Kidney (tissue), 14 donors: ENCODE measurements around the gene MRTFA. TPM values are rescaled to one million over a fixed set of nuclear protein-coding genes. Genes with fewer than 3 reads are reported as not detected.
"Not testable (repeated sequence)": the region's sequence is repeated elsewhere in the genome, so short reads cannot be mapped to it uniquely, and the experiment has no call there.

Source experiments
- DNase-seq, 5 donors: peaks; one replicate each; pipeline ENCODE4 v3.0.0-alpha.2; 2013 to 2020
- FAIRE-seq: peaks from 2 replicates; lab custom pipeline; 2012; peaks lifted over from hg19 to GRCh38; lab: Jason Lieb, UNC
- H3K27ac ChIP-seq, 2 donors: one replicate each; pipeline ENCODE4 v1.7.0; 2013; ENCODE audit warnings: low read depth in 2 of 2, low read length in 2 of 2, inconsistent platforms in 1 of 2
- H3K27me3 ChIP-seq: one replicate; pipeline ENCODE4 v1.7.1; 2013; ENCODE audit warnings: low read length, inconsistent platforms; ENCODE audit not compliant: control insufficient read depth, insufficient read depth
- H3K36me3 ChIP-seq, 3 donors: one replicate each; pipeline versions ENCODE4 v1.7.0 to v1.7.1; 2013; ENCODE audit warnings: low read length in 3 of 3, control low read depth in 1 of 3, inconsistent platforms in 1 of 3; ENCODE audit not compliant: insufficient read depth in 3 of 3, control insufficient read depth in 2 of 3
- H3K4me1 ChIP-seq, 3 donors: one replicate each; pipeline versions ENCODE4 v1.7.0 to v1.7.1; 2013; ENCODE audit warnings: low read length in 3 of 3, inconsistent platforms in 1 of 3, low read depth in 1 of 3; ENCODE audit not compliant: control insufficient read depth in 2 of 3, insufficient read depth in 2 of 3
- H3K4me3 ChIP-seq, 3 donors: one replicate each; pipeline versions ENCODE4 v1.7.0 to v1.8.1; 2013; ENCODE audit warnings: low read length in 3 of 3, control low read depth in 1 of 3, inconsistent platforms in 1 of 3
- H3K9ac ChIP-seq, 3 donors: one replicate each; pipeline versions ENCODE4 v1.7.0 to v1.7.1; 2013; ENCODE audit warnings: low read length in 3 of 3, control low read depth in 1 of 3, inconsistent platforms in 1 of 3
- H3K9me3 ChIP-seq, 3 donors: one replicate each; pipeline versions ENCODE4 v1.7.0 to v1.7.1; 2013; ENCODE audit warnings: low read length in 3 of 3, control low read depth in 1 of 3, inconsistent platforms in 1 of 3; ENCODE audit not compliant: control insufficient read depth in 2 of 3, insufficient read depth in 1 of 3
- intact Hi-C: fragments of 100-400 bp; cut with DNase I; formaldehyde crosslinking; loops from one replicate; pipeline ENCODE4 v1.11.1; 2022
- polyA plus RNA-seq: library from polyadenylated mRNA; stranded (reverse); fragments of 350-450 nt; fragmentation: Illumina TruSeq; extraction: RNeasy Lipid Tissue Mini Kit (QIAGEN cat#74804); gene quantifications from one replicate; pipeline ENCODE4 v1.2.3, GENCODE V29; 2014; ENCODE audit warnings: low read depth, low replicate concordance; ENCODE audit not compliant: insufficient read depth
- total RNA-seq: library from RNA; stranded (reverse); fragmentation: NEBNext Ultra II Directional; extraction: Animal tissue kit (Norgen Biotek cat#: 25700); gene quantifications from one replicate; pipeline ENCODE4 v1.2.1, GENCODE V29; 2021
- TF ChIP-seq, protein P1 (sequence below): IDR thresholded peaks from 3 replicates; pipeline ENCODE4 v1.5.1; 2012; ENCODE audit warnings: mild to moderate bottlenecking, moderate library complexity, borderline replicate concordance; ENCODE audit not compliant: insufficient read depth; ENCODE audit errors: extremely low read depth
- donor health status: control.
- donor health status: control.
- donor health status: control.
- donor health status: control.
- donor health status: control.
- donor health status: DM: yes; HTN: yes; CAD: no.
- donor health status: Normal renal cell carcinoma (clear cell type).

Gene MRTFA
- total and polyA plus RNA-seq, 2 donors from 2014 or later: 12.5 to 59.9 TPM

DNA sequence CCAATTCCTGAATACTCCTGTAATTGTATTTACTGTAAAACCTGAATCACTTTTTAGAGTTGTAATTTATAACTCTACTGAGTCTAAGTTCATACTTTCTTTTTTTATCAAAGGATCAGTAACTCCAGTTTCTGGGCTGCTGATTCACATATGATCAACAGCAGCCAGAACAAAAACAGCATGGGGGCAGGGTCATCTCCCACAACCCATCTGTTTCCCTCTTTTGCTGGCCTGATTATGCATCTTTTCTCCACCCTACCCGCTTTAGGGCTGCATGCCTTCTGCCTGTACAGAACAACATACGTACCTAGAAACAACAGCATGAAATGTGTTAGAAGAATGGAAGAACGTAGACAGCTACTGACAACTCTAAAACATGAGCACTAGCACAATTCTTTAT lies 76.0 kb downstream of the MRTFA start:
- Histone ChIP-seq H3K9me3 (no peaks in the 10 kb centered on the region), H3K27ac (no peak overlapping the region), H3K27me3 (no peaks in the 10 kb centered on the region), H3K4me3 (no peak overlapping the region), H3K36me3 (no peaks in the 10 kb centered on the region), H3K9ac (no peak overlapping the region), H3K4me1 (no peaks in the 10 kb centered on the region)
- FAIRE-seq (no peak), DNase-seq (peak in 1 of 5 donors; percentile 19)
- intact Hi-C loops: no loop called here
- TF ChIP-seq, protein P1, sequence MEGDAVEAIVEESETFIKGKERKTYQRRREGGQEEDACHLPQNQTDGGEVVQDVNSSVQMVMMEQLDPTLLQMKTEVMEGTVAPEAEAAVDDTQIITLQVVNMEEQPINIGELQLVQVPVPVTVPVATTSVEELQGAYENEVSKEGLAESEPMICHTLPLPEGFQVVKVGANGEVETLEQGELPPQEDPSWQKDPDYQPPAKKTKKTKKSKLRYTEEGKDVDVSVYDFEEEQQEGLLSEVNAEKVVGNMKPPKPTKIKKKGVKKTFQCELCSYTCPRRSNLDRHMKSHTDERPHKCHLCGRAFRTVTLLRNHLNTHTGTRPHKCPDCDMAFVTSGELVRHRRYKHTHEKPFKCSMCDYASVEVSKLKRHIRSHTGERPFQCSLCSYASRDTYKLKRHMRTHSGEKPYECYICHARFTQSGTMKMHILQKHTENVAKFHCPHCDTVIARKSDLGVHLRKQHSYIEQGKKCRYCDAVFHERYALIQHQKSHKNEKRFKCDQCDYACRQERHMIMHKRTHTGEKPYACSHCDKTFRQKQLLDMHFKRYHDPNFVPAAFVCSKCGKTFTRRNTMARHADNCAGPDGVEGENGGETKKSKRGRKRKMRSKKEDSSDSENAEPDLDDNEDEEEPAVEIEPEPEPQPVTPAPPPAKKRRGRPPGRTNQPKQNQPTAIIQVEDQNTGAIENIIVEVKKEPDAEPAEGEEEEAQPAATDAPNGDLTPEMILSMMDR: no peak

DNA sequence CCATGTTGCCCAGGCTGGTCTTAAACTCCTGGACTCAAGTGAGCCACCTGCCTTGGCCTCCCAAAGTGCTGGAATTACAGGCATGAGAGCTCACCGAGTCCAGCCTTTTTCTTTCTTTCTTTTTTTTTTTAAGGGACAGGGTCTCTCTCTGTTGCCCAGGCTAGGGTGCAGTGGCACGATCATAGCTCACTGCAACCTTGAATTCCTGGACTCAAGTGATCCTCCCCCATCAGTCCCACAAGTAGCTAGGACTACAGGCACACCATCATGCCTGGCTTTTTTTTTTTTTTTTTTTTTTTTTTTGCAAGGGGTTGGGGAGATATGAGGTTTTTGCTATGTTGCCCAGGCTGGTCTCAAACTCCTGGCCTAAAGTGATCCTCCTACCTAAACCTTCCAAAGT lies 78.5 kb downstream of the MRTFA start:
- no peaks in the 10 kb centered on the region for H3K9me3 ChIP-seq
- no peak overlapping the region for H3K9ac ChIP-seq
- no peak overlapping the region for H3K27ac ChIP-seq
- H3K4me3 ChIP-seq: no peak overlapping the region
- FAIRE-seq (no peak), DNase-seq (no peak)
- TF ChIP-seq, protein P1: no peak
- no peaks in the 10 kb centered on the region for H3K36me3 ChIP-seq
- H3K4me1 ChIP-seq: no peaks in the 10 kb centered on the region
- intact Hi-C loops: no loop called here
- H3K27me3 ChIP-seq: no peaks in the 10 kb centered on the region

DNA sequence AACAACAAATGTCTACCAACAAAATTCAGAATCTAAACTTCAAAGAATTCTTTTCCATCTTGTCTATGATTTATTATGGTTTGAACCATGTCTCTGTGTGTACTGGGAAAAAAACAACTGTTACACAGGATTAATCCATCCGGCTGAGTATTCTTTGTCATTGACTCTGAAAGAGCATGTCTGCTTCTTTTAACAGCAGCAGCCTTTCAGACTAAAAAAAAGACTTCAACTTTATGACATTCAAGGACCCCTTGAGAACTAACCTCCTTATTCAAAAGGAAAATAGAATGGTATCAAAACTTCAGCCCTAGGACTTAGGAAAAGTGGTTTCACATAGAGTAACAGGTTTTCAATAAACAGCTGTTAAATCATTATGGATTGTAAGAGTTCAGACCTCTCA lies 79.9 kb downstream of the MRTFA start:
- H3K27me3 ChIP-seq: no peaks in the 10 kb centered on the region
- no peaks in the 10 kb centered on the region for H3K9me3 ChIP-seq
- FAIRE-seq: no peak
- no peak overlapping the region for H3K4me3 ChIP-seq
- intact Hi-C loops: no loop called here
- TF ChIP-seq, protein P1: no peak
- peaks cover 0 to 2% (median 0%) of the 10 kb centered on the region in 3 donors for H3K36me3 ChIP-seq
- H3K27ac ChIP-seq: no peak overlapping the region
- no peak for DNase-seq
- H3K9ac ChIP-seq: no peak overlapping the region
- no peaks in the 10 kb centered on the region for H3K4me1 ChIP-seq

DNA sequence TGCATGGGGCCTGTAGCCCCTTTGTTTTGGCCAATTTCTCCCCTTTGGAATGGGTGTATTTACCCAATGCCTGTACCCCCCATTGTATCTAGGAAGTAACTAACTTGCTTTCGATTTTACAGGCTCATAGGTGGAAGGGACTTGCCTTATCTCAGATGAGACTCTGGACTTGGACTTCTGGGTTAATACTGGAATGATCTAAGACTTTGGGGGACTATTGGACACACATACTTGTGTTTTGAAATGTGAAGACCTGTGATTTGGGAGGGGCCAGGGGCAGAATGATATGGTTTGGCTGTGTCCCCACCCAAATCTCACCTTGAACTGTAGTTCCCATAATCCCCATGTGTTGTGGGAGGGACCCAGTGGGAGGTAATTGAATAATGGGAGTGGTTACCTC lies 82.5 kb downstream of the MRTFA start:
- not testable (repeated sequence) for H3K4me3 ChIP-seq, DNase-seq, FAIRE-seq

More for the DNA sequence above, 82.5 kb downstream of the MRTFA start:
- intact Hi-C loops, H3K9ac ChIP-seq, H3K27ac ChIP-seq, H3K36me3 ChIP-seq, H3K27me3 ChIP-seq, H3K9me3 ChIP-seq, H3K4me1 ChIP-seq: not testable (repeated sequence)
